PC-9 (cell line): Measurements from ENCODE around the gene GRID2. TPM values are rescaled to one million over a fixed set of nuclear protein-coding genes. Genes with fewer than 3 reads are reported as not detected.

Source experiments
- BruUV-seq: library from RNA; stranded (reverse); fragments of 400-500 nt; replicated peaks from 2 replicates; lab custom pipeline; 2021; lab: Mats Ljungman, UMichigan
- CTCF ChIA-PET: fragments of 300-600 bp; sonication (Branson Sonifier 250); formaldehyde crosslinking; loops from one replicate; lab custom pipeline; 2022; ENCODE audit warnings: antibody characterized with exemption; lab: Charles Lee
- POLR2A ChIA-PET: fragments of 300-600 bp; sonication (Branson Sonifier 250); formaldehyde crosslinking; loops from one replicate; lab custom pipeline; 2022; ENCODE audit warnings: antibody characterized with exemption; ENCODE audit not compliant: unreplicated experiment; lab: Charles Lee
- DNase-seq, 2 experiments: peaks; one replicate each; pipeline versions ENCODE4 v3.0.0 to v3.0.0-alpha.2; 2015 to 2022; ENCODE audit warnings: mixed read lengths in 1 of 2
- H2AFZ ChIP-seq: fragments of 200-600 bp; sonication (generic); 2 replicates; pipeline ENCODE4 v1.8.1; 2017; ENCODE audit warnings: antibody characterized with exemption
- H3F3A ChIP-seq: fragments of 200-600 bp; sonication (generic); 2 replicates; pipeline ENCODE4 v1.8.1; 2017; ENCODE audit warnings: antibody characterized with exemption, mild to moderate bottlenecking, low read depth; ENCODE audit not compliant: insufficient read depth
- H3K27ac ChIP-seq: fragments of 200-600 bp; sonication (generic); 2 replicates; pipeline ENCODE4 v1.6.1; 2016; ENCODE audit warnings: mixed run types
- H3K27me3 ChIP-seq: fragments of 200-600 bp; sonication (generic); 2 replicates; pipeline ENCODE4 v1.6.1; 2016; ENCODE audit warnings: low read depth, mixed run types; ENCODE audit not compliant: insufficient read depth
- H3K36me3 ChIP-seq: fragments of 200-600 bp; sonication (generic); 2 replicates; pipeline ENCODE4 v1.6.1; 2016; ENCODE audit warnings: low read depth, mixed run types
- H3K4me1 ChIP-seq: fragments of 200-600 bp; sonication (generic); replicated peaks from 2 replicates; pipeline ENCODE4 v1.6.1; 2016; ENCODE audit warnings: mixed run types; ENCODE audit not compliant: insufficient read depth
- H3K4me2 ChIP-seq: fragments of 200-600 bp; sonication (generic); 2 replicates; pipeline ENCODE4 v1.6.1; 2017; ENCODE audit warnings: mixed run types
- H3K4me3 ChIP-seq: fragments of 200-600 bp; sonication (generic); 2 replicates; pipeline ENCODE4 v1.6.1; 2016; ENCODE audit warnings: mixed run types
- H3K79me2 ChIP-seq: fragments of 200-600 bp; sonication (generic); 2 replicates; pipeline ENCODE4 v1.6.1; 2017; ENCODE audit warnings: low read depth, mixed run types
- H3K9me2 ChIP-seq: fragments of 200-600 bp; sonication (generic); 2 replicates; pipeline ENCODE4 v1.8.1; 2017; ENCODE audit warnings: mild to moderate bottlenecking; ENCODE audit not compliant: insufficient read depth
- H3K9me3 ChIP-seq: fragments of 200-600 bp; sonication (generic); 2 replicates; pipeline ENCODE4 v1.8.1; 2016; ENCODE audit warnings: low read depth; ENCODE audit not compliant: insufficient read depth
- H4K20me1 ChIP-seq: fragments of 200-600 bp; sonication (generic); 2 replicates; pipeline ENCODE4 v1.8.1; 2017; ENCODE audit not compliant: insufficient read depth
- CTCF ChIP-seq: fragments of 200-600 bp; sonication (generic); conservative IDR thresholded peaks from 2 replicates; pipeline ENCODE4 v1.6.1; 2017; ENCODE audit warnings: mixed run types, antibody characterized with exemption, mild to moderate bottlenecking, moderate library complexity
- EZH2 ChIP-seq: fragments of 200-600 bp; sonication (generic); IDR thresholded peaks from 2 replicates; pipeline ENCODE4 v1.8.0; 2017; ENCODE audit warnings: antibody characterized with exemption, low read depth
- intact Hi-C: fragments of 100-400 bp; cut with micrococcal nuclease; formaldehyde crosslinking; loops from one replicate; pipeline ENCODE4 v1.10.0; 2022; ENCODE audit not compliant: unreplicated experiment
- total RNA-seq: library from RNA; stranded (reverse); gene quantifications from 2 replicates; pipeline ENCODE4 v1.2.3, GENCODE V29; 2021

GRID2 gene
- total RNA-seq, 1 experiment from 2014 or later = not detected

DNA sequence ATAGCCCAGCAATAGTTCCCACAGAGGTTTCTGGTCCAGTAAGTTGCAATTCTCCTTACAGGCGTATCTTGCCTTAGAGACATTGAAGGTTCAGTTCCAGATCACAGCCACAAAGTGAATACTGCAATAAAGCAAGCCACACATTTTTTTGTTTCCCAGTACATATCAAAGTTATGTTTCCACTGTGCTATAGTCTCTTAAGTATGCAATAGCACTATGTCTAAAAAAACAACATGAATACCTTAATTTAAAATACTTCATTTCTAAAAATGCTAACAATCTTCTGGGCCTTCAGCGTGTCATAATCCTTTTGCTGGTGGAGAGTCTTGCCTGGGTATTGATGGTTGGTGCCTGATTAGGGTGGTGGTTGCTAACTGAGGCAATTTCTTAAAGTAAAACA, 659.1 kb downstream of the GRID2 start:
- no TSS peak for BruUV-seq
- H3K36me3 ChIP-seq = no peaks in the 10 kb centered on the region
- no peak overlapping the region for H2AFZ ChIP-seq
- no peak for DNase-seq
- H3K27ac ChIP-seq = no peak overlapping the region
- no peak overlapping the region for H3K4me2 ChIP-seq
- TF ChIP-seq CTCF (no peak), EZH2 (no peak)
- ChIA-PET CTCF (no interaction called here), POLR2A (no interaction called here)
- intact Hi-C loops = no loop called here
- H3K9me2 ChIP-seq = no peaks in the 10 kb centered on the region
- no peaks in the 10 kb centered on the region for H3K9me3 ChIP-seq
- H3K4me1 ChIP-seq = no peaks in the 10 kb centered on the region
- no peaks in the 10 kb centered on the region for H3K27me3 ChIP-seq
- no peaks in the 10 kb centered on the region; the same call in 1 of the 2 replicates for H4K20me1 ChIP-seq
- H3K79me2 ChIP-seq = no peaks in the 10 kb centered on the region
- no peaks in the 10 kb centered on the region for H3F3A ChIP-seq
- no peak overlapping the region for H3K4me3 ChIP-seq

DNA sequence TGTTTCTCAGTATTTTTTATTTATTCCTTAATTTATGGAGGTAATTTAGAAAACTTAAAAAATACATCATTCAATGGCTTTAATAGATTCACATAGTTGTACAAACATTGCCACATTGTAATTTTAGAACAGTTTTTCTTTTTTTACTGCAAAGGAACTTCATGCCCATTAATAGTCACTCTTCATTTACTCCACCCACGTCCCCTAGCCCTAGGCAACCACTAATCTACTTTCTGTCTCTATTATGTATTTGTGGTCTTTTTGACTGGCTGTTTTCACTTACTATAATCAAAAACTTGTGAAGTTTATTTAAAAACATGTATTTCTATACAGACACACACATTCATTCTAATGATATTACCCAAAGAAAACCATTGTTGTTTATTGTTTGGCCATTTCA, 664.8 kb downstream of the GRID2 start:
- intact Hi-C loops = no loop called here
- no TSS peak for BruUV-seq
- Histone ChIP-seq H4K20me1 (no peaks in the 10 kb centered on the region), H3F3A (peaks cover 3% of the 10 kb centered on the region; the same call in 1 of the 2 replicates), H3K27me3 (no peaks in the 10 kb centered on the region), H3K79me2 (no peaks in the 10 kb centered on the region), H3K4me1 (0 out of 2 replicates have a peak, but pooled peaks cover 4% of the 10 kb centered on the region), H3K36me3 (no peaks in the 10 kb centered on the region), H3K9me2 (no peaks in the 10 kb centered on the region), H3K9me3 (no peaks in the 10 kb centered on the region), H2AFZ (no peak overlapping the region), H3K4me3 (no peak overlapping the region), H3K27ac (no peak overlapping the region), H3K4me2 (no peak overlapping the region)
- DNase-seq = no peak
- ChIA-PET POLR2A (no interaction called here), CTCF (no interaction called here)
- TF ChIP-seq CTCF (no peak), EZH2 (no peak)

DNA sequence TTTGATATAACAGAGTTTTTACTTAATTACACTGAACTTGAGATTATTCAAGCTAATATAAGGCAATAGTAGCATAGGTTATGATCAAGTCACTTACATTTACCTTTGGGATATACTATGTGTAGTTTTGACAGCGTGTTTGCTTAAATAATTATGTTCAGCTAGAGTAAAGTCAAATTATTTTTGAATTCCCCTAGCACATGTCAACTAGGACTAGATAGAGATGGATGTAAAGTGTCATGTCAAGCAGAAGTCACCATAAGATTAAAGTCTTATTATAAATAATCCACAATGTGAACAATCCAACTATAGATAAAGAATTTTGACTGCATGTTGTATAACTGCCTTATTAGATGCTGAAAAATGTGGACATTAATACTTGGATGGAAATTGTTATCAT, 665.2 kb downstream of the GRID2 start:
- Histone ChIP-seq H3K4me1 (0 out of 2 replicates have a peak, but pooled peaks cover 4% of the 10 kb centered on the region), H3F3A (peaks cover 3% of the 10 kb centered on the region; the same call in 1 of the 2 replicates), H3K27ac (no peak overlapping the region), H3K27me3 (no peaks in the 10 kb centered on the region), H3K4me3 (no peak overlapping the region), H3K79me2 (no peaks in the 10 kb centered on the region), H4K20me1 (no peaks in the 10 kb centered on the region), H3K9me2 (no peaks in the 10 kb centered on the region), H2AFZ (no peak overlapping the region), H3K36me3 (no peaks in the 10 kb centered on the region), H3K9me3 (no peaks in the 10 kb centered on the region), H3K4me2 (no peak overlapping the region)
- BruUV-seq = no TSS peak
- POLR2A ChIA-PET = no interaction called here
- CTCF ChIA-PET = no interaction called here
- TF ChIP-seq CTCF (no peak), EZH2 (no peak)
- intact Hi-C loops = no loop called here
- DNase-seq = no peak
